HL-60/S4 treated with phorbol 12-myristate 13-acetate at 8.2 ng/mL for 4 days and 3 days (cell line): Measurements from ENCODE around the gene API5.
"Not testable (repeated sequence)": the region's sequence is repeated elsewhere in the genome, so short reads cannot be mapped to it uniquely, and the experiment has no call there.

Experiments used
- in situ Hi-C: fragments of 300-500 bp; cut with MboI; formaldehyde crosslinking; loops from 2 replicates; pipeline ENCODE4 v1.15.0; 2022; ENCODE audit warnings: low sequenced_read_pairs

The API5 gene

GRCh38 chr11:43311791-43312607, at the start of gene API5:
TSS of gene API5 (plus strand) at chr11:43311996. CDS start at chr11:43312128, 132 bp downstream.
- in situ Hi-C loops: no loop called here

- in situ Hi-C loops: no loop called here
Observed at GRCh38 chr11:43267856-43268580, 43.8 kb upstream of the API5 start.

GRCh38 chr11:43268786-43269185, 43.0 kb upstream of the API5 start:
- in situ Hi-C loops: no loop called here

DNA sequence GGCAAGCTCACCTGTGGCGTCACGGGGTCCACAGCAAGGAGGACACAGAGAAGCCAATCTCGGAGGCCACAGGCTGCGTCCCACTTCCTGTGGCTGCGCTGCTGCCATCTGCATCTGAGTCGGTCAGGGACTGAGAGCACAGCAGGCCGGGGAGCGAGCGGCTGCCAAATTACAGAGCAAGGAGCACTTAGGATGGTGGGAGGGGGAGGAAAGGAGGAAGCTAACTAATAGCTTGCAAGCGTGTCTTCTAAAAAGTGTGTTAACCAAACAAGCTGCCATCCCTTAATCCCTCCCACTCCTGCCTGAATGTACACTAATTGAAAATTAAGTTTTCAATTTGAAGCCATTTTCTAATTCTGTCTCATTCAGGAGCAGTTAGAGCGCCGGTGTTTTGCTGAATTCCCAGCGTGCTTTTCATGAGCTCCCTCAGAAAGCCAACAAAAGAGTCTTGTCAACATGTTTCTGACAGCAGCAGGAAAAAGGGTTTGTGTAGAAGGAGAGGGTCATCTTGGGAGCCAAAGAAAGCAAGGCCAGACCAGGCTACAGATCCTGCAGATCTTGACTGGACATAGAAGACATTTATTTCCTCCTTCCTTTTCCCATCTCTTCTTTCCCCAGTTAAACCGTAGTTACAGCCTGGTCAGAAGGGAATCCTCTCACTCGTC, 42.4 kb upstream of the API5 start:
- in situ Hi-C loops: no loop called here

GRCh38 chr11:43270468-43270867, 41.3 kb upstream of the API5 start:
- in situ Hi-C loops: no loop called here

DNA sequence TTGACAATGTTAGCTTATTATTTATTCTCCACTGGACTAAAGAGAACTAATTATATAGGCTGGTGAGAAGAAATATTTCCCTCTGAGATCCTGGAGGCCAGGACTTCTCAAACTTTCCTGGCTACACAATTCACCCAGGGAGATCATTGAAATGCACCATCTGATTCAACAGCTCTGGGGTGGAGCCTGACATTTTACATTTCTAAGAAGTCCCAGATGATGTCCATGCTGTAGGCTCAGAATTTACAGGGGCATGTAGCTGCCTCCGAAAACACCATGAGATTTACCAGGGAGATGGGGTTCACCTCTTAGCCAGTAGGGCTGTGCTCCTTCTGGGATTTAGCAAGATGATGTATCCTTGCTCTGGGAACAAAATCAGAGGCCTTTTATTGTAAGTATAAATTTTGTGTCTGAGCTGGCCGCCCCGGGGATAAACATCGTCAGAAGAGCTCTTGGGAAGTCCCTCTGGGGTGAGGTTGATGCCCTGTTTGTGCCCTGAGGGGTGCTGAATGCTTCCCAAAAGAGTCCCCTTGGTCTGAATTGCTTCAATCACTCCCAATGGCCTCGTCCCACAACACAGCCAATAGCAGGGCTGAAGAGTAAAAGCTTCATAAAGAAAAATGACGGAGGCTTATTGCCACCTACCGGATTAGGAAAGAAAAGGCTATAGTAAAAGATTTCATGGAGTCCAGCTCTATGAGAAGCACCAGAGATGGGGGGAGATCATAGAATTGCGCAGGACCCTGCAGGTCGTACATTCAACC, 33.4 kb upstream of the API5 start:
- in situ Hi-C loops: no loop called here

- in situ Hi-C loops: no loop called here
Observed at GRCh38 chr11:43282607-43283440, 29.0 kb upstream of the API5 start.

DNA sequence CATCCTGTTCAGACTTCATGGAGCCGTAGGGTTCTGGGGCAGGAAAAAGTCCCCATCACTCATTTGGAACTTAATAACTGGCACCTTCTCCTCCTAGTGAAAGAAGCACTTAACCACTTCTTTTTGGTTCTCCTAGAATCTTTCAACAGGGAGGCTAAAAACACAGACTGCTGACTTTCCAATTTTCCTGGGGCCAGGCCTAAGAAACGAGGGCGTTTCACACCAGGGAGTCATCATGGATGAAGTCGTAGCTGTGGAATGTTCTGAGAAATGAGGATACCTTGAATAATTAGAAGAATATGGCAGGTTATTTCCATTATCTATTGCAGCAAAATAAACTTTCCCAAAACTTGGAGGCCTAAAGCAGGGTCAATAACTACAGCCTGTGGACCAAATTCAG, 26.0 kb upstream of the API5 start:
- in situ Hi-C loops: no loop called here

DNA sequence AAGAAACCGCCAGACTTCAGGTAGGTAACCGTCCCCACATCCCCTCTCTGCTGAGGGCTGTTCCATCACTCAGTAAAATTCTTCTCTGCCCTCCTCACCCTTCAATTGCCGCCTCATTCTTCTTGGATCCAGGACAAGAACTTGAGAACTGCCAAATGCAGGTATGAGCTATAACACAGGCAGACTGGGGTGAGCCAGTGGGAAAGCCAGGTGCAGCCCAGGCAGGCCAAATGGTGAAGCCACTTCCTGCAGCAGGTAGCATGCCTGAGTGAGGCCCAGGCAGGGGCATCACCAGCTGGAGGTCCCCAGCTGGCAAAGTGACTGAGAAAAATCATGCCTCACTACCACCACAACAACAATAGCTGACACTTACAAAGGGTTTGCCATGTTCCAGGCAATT, 22.4 kb upstream of the API5 start:
- in situ Hi-C loops: no loop called here

DNA sequence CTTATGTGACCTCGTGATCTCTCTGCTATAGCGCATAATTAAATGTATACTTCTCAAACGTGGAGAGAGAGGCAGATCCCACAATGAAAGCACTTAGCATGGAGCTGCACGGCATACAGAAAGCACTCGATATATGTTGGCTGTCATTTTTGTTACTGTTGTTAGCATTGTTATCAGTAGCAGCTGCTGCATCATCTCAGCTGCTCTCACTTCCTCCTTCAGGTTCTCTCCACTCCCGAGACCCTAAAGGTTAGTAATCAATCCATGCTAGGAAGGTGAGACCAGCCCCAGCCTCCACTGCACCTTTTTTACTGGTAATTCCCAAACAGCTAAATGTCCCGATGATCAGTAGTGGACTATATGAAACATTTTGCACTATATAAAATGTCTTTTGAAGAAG, 13.4 kb upstream of the API5 start:
- in situ Hi-C loops: no loop called here

DNA sequence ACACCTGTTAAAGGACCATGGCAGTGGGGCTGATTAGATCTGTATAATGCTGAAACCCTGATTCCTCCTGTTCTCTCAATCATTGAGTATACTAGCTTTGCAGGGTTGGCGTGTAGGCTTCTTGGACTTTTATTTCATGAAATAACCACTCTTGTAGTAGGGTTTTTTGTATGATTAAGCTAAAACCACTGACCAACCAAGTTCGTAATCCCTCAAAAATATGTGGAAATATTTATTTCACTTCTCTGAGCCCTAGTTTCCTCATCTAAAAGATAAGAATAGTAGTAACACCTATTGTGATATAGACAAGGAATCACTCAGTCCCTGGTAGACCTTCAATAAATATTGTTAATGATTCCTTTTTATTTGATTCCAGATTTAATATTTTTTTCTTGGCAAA, 4.2 kb downstream of the API5 start:
- in situ Hi-C loops: no loop called here

- in situ Hi-C loops: no loop called here
Observed at GRCh38 chr11:43316451-43316850, 4.7 kb downstream of the API5 start.

DNA sequence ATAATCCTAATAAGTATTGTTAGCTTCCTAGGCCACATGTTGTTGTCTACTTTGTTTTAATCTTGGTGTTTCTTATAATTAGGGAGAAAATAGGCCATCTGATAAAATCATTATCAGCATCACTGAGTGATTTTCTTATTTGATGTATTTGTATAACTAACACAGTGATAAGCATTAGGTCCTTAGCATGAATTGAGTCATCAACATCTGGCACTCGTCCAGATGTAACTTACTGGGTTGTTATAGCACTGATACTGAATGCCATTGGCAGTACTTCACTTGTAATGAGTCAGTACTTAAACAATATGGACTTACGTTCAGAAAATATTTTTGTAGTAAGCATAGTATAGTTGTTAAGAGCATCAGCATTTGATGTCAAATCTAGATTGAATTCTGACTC, 16.2 kb downstream of the API5 start:
- in situ Hi-C loops: no loop called here

DNA sequence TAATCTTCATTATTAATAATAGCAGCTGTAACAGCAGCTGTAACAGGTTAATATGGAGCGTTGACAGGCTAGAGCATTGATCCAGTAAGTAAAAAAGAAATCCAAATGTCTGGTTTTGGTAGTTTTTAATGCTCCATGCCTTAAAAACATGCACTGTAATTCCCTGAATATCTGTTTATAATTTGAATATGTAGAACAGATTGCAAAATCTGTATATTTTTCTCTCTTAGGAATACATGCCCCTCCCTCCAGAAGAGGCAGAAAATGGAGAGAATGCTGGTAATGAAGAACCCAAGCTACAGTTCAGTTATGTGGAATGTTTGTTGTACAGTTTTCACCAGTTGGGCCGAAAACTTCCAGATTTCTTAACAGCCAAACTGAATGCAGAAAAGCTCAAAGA, 16.7 kb downstream of the API5 start:
- in situ Hi-C loops: no loop called here

GRCh38 chr11:43341159-43341558, 29.4 kb downstream of the API5 start:
- in situ Hi-C loops: no loop called here

GRCh38 chr11:43351426-43351825, 39.6 kb downstream of the API5 start:
- in situ Hi-C loops: not testable (repeated sequence)

DNA sequence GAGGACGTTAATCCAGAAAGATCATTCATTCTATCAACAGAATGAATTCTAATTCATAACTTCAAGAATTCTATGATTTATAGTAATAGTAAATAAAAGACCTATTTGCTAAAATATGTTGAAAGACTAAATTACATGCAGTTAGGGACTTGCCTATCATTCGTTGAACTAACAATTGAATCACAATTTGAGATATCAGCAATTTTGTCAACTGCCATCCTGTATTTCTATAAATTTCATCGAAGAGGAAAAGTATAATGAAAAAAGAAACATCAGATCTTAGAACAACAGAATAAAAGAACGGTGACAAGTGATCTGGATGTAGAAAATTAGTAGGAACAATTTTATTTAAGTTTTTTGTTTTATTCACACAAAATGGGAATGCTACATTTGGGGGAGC, 42.5 kb downstream of the API5 start:
- in situ Hi-C loops: no loop called here

DNA sequence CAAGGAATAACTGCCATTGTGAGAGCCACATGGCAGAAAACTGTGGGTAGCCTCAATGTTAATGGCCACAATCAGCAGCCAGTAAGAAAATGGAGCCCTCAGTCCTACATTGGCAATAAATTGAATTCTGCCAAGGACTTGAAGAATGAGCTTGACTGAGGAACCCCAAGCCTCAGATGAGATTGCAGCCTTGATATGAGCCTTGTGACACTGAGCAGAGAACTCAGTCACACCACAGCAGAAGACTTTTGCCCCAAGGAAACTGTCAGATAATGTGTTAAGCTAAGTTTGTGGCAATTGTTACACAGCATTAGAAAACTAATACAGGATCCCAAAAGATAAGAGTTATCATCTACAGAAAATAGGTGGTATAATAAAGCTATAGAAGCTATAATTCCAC, 44.5 kb downstream of the API5 start:
- in situ Hi-C loops: no loop called here

GRCh38 chr11:43358279-43358800, 46.5 kb downstream of the API5 start:
- in situ Hi-C loops: no loop called here

DNA sequence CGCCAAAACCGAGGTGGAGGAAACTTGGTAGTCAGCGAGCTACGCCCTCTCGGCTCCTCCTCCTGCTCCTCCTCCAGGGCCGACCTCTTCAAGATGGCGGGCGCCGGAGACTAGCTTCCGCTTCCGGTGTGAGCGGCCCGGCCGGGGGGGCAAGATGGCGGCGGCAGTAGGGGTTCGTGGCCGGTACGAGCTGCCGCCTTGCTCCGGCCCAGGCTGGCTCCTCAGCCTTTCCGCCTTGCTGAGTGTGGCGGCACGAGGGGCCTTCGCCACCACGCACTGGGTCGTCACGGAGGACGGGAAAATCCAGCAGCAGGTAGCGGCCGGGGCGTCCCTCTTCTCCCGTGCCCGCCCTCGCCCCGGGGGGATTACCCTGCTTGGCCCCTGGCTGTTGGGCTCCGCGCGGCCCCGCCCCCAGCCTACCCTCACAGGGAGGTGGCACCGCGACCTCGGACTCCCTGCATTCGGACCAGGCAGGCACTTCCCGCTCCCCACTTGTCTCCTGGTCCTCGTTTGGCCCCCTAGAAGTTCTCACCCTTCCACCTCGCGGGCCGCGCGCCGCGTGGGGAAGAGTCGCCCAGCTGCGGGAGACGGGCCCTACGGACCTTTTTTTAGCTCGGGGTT, 47.1 kb downstream of the API5 start, which contains the start of gene TTC17:
Gene TTC17 (plus strand): TSS at position 120 of the 621 bp plus-strand sequence. CDS start 35 bp downstream, at position 155.
- in situ Hi-C loops: no loop called here
